T-helper 1 cell treated with Interleukin-12 subunit alpha and Interleukin-12 subunit beta and Interleukin-4 antibody, amounts not matched to agents 30 ng/mL and 1 ng/mL, for 36 hours (primary cell): ENCODE measurements around the gene ETV4. TPM values are rescaled to one million over a fixed set of nuclear protein-coding genes. Genes with fewer than 3 reads are reported as not detected.

ENCODE experiments used
- intact Hi-C: fragments of 100-400 bp; cut with micrococcal nuclease; formaldehyde crosslinking; loops from one replicate; pipeline ENCODE4 v1.15.1; 2024
- total RNA-seq: library from RNA; stranded (reverse); gene quantifications from 2 replicates; pipeline ENCODE4 v1.2.3, GENCODE V29; 2022

The ETV4 gene
- total RNA-seq, 1 donor from 2014 or later = 0.71 TPM

DNA sequence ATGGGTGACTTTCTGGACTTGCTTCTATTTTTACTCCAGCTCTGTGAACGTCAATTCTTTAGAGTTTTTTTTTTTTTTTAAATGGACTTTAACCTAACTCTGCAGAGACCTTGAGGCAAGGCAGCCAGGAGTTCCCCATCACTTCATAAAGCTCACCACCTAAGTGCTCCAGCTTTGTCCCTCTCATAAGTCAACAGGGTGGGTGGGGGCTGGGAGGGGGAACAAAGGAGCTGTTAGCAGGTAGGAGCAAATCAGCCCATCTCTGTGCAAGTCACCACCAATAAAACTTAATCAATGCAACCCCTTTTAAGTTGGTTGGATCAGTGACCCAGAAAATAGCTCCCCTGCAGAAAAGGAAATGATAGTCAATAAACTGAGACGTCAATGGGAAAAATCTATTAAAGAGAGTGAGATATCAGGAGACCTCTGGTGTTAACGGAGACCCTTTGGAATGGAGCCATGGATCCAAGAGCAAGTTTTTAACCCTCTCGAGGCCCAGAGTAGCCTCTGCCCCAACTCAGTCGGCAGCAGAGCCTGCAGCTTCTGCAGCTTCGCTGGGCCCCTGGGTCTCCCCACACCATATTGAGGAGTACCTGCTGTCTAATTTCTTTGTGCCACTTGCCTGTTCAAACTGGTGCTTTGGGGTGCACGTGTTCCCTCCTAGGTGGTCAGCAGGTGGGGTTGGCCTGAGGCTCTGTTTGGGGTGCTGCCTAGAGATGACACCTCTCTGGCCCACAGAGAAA lies 27.6 kb upstream of the ETV4 start:
- intact Hi-C loops = loop anchor here (10.0 kb wide), 2 partner anchors 179 to 271 kb away; partner anchors contain the start of genes ARL4D and CD300LG

DNA sequence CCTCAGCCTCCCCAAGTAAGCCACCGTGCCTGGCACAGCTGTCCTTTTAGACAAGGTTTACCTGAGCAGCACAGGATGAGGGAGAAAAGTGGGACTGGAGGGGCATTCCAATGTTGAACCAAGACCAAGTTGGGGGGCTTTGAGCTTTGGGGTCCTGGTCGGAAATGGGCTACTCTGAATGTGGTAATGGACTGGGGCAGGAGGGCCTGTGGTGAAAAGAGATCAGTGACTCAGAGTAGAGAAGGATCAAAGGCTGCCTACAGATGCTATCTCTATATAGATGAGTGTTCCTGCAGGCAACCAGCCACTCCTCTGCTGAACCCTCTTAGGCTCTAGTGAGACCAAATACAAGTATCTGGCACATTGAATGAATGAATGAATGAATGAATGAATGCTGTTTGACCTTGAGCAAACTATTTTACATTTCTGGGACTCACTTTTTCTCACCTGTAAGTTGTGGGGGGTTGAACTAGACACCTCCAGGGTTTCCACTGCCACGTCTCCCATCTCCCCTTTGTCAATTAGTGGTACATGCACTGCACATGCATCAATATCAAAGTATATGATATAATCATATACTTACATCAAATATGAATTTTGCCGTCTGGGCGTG lies 26.3 kb upstream of the ETV4 start:
- intact Hi-C loops = loop anchor here (10.0 kb wide), 2 partner anchors 178 to 272 kb away; partner anchors contain the start of genes ARL4D and CD300LG

DNA sequence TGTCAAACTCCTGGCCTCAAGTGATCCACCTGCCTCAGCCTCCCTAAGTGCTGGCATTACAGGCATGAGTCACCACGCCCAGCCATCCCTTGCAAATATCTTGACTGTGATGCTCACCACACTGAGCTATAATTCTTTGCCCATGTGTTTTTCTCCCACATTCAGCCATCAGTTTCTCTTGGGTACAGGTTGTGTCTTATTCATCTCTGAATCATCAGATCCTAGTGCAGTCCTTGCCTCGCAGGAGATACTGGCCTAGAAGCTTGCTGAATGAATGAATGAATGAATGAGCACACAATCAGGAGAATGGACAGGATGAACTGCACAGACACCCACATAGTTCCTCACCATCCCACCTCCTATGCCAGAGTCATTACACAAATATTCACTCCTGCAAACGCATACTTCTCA lies 24.4 kb upstream of the ETV4 start:
- intact Hi-C loops = loop anchor here (10.0 kb wide), 2 partner anchors 176 to 274 kb away; partner anchors contain the start of genes ARL4D and CD300LG

DNA sequence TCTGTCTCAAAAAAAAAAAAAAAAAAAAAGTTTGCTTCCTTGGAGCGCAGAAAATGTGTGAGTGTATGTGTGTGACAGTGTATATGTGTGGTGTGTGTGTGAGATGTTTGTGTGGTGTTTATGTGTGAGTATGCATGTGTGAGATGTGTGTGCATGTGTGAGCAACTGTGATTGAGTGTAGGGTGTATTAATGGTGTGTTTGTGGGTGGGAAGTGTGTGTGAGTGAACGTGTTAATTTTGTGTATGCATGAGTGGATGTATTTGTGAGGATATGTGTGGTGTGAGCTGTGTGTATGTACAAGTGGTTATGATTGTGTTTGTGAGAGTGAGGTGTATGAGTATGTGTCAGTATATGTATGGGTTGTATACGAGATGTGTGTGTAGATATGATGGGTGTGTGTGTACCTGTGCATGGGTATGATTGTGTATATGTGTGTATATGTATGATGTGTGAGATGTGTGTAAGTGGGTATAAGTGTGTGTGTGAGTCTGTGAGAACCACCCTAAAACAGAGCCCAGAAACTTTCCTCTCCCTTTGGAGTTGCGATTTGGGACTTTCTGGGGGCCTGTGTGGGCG lies 22.5 kb upstream of the ETV4 start:
- intact Hi-C loops = no loop called here

DNA sequence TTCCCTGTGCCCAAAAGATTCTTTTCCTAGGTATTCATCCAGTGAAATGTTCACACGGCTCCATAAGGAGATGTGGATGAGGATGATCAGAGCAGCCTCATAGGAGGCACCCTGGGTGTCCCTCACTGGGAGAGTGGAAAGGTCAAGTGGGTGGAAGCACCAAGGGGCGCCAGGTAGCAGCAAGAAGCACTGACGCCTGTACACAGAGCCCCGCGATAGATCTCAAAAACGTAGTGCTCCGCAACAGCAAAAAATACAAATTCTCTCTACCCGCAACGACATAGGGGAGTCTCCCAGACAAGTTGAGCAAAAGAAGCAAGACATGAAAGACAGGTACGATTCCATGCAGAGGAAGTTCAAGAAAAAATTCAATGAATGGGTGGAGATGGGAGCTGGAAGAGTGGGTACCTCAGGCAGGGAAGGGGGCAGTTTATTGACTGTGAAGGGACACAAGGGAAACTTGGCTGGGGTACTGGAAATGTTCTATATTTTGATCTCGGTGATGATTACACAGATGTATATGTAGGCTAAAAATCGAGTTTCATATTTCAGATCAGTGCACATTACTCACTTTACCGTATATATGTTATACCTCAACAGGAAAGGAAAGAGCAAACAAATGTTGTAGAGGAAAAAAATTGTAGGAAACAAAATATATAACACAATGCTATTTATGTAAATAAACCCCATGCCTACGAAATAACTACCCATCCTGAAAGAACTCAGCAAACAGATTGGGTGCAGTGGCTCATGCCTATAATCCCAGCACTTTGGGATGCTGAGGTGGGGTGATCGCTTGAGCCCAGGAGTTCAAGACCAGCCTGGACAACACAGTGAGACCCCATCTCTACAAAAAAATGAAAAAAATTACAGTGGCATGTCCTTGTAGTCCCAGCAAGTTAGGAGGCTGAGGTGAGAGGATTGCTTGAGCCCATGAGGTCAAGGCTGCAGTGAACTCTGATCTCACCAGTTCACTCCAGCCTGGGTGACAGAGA lies 17.8 kb upstream of the ETV4 start:
- intact Hi-C loops = no loop called here

DNA sequence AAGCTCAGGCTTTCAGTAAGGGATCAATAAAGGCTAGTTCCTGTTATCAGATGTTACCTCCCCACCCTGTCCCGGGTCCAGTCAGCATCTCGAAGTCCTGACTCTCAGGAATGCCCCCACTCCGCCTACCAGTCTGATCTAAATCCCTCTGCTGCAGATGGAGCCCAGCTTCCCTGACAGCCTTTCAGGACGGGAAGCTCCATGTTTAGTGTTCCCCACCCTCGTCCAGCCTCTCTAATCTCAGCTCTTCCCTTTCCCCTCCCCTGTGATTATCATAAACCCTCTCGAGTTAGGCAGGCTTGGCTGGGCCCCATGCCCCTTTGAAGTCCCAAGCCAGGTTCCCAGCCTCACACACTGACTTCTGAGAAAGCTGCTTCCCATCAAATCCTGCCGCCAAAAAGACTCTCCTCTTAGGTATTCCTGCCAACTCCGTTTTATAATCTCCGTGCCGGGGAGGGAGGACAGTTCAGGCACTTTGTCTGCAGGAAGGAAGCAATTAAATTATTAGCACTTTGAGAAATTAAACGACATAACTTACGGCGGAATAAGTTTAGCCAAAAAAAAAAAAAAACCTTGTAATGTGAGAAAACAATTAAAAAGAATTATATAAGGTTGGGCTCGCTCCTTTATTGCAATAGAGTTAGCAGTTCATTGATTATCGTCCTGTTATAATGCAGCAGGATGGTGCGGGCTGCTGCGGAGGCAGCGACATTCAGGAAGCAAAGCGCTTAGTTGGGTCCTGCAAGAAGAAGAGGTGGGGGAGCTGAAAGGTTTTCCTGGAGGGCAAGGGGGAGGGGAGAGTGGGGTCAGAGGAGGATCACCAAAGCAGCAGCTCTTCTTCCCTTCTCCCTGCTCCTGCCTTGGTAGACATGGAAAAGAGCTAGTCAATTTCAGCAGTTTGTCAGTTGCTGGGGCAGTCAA lies 16.8 kb upstream of the ETV4 start:
- intact Hi-C loops = no loop called here

DNA sequence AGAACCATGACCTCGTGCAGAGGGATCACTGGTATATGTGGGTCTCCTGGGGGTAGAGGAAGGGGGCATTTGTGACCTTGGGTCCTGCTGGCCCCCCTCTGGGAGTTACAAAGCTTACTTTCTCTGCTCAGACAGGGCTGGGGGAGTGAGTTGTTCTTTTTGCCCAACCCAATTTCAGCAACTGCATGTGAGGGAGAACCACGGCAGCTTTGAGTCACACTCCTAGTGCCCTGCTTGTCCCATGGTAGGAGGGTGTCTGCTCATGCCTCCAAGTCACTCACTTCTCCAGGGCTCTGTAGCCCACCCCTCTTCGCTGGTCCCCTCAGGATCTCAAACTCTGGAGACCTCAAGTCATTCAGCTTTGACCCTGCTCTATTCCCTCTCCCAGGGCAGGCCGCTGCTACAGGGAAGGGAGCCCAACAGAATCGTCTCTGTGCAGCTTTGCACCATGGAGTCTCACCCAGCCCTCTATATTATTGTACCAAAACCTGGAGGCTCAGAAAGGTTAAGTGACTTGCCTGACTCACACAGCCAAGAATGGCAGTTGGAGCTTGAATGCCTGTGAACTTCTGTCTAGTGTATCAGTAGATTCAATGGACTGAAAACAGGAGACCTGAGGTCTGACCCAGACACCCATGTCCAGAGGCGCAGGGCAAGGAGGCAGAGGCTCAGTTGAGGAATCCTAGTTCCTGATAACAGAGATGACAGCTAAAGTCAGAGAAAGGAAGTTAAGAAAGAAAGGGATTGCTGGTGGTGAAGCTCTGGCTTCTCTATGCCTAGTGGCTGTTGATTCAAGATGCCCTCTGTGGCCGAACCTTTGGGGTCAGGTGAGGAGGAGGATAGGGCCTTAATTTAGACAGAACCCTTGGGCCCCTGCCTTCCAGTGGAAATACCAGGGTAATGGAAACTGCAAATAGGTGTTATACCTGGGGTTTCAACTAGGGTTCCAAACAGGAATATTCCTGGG lies 14.6 kb upstream of the ETV4 start:
- intact Hi-C loops = no loop called here

DNA sequence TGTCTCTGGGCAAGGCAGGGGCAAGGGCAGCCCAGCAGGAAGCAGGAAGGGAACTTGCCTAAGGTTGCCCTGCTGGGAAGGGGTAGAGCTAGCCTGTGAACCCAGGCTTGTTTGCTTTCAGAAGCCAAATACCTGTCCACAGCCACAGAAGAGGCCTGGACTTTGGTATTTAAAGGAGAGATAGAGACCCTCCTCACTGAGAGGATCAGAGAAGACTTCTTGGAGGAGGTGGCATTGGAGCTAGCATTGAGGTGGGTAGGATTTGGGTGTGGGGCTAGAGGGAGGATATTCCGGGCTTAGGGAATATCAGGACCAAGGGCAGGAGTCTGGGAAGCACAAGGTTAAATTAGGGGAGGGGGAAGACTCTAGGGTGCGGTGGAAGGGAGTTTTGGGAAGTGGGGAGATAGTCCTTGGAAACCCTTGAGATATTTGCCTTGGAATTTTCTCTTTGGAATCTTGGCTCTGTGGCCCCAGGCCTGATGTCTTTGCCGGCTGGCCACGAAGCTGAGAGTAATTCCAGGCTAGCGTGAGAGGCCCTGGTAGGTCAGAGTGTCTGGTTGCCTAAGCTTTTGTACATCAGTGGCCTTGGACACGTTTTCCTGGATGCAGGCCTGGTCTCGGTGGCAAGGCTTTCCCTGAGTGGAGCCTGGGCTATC lies 13.1 kb upstream of the ETV4 start:
- intact Hi-C loops = no loop called here

DNA sequence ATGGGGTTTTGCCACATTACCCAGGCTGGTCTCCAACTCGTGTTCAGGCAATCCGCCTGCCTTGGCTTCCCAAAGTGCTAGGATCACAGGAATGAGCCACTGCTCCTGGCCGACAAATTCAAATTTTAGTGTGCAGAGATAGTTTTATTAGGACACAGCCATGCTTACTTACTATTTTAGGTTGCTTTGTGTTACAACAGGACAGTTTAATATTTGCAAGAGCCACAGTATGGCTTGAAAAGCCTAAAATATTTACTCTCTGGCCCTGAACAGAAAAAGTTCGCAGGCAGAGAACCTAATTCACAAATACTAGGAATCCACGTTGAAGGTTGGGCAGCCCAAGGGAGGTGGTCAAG lies 12.6 kb upstream of the ETV4 start:
- intact Hi-C loops = no loop called here

DNA sequence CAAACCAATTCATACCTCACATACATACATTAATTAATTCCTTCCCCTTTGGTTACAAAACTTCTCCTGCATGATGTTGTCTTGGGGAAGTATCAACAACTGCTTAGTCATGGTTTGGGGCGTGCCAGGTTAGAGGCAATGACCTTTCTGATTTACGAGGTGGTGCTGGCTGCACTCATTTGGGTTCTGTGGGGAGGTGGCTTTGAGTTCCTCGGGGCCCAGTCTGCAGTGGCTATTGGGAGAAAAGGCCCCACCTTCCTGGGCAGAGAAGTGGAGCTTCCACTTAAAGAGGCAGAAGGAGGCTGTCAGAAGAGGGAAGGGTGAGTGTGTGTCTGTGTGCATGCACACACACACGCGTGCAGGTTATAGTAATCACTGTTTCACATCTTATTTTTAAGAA lies 10.2 kb upstream of the ETV4 start:
- intact Hi-C loops = no loop called here

DNA sequence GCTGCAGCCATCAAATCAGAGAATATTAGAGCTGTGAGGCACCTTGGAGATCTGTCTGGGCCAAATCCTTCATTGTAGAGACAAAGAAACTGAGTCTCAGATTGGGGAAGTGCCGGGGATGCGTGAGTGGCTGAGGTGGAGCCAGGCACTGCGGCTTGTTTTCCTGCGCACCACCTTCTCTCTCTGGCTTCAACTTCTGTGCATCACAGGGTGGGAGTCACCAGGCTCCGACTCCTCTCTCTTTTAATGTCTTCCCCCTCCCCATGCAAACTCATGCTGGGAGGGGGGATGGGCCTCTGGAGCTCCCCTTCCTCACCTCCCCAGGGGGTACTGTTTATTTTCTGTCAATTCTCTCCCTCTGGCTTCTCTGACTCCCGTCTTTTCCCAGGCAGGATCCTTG lies 8.7 kb upstream of the ETV4 start:
- intact Hi-C loops = no loop called here

DNA sequence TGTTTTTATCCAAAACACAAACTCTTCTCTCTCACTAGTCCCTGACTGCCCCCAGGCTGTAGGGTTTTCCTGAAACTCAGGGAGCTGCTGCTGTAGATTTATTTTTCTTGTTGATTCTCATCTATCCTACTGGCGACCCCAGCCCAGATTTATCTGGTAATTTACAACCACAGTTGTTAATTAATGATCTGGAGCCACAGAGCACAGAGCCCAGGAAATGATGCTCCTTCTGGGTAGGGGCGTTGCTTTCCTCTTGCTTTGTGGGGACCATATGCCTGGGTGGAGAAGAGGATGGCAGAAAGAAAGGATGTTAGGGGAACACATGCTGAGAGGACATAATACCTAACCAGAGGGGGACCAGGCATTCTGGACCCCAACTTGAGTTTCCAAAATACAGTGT lies 7.4 kb upstream of the ETV4 start:
- intact Hi-C loops = no loop called here

DNA sequence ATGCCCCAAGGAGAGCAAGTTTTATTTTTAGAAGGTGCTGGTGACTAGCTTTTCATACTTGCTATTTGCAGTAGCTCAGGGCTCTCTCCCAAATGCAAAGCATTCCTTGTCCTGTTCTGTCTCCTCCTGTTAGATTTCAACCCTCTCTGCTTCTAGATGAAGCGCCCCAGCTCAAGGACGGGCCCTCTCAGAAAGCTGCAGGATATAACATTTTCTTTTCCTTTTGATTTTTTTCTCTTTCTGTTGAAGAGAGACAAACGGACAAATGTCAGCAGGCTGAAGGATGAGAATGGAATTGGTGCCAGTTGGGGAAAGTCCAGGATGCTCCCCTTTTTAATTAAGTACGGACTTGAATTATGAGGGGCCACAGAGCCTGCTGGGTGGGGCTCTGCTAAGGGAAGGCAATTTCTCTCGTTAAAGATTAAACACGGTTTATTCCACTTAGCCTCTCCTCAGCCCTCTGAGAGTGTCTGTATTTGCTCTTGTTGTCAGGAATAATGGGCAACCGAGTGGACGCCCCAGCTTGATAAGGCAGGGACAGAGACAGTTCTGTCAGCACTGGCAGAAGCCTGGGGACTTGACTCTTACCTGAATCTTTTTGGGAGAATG lies 6.2 kb upstream of the ETV4 start:
- intact Hi-C loops = no loop called here

DNA sequence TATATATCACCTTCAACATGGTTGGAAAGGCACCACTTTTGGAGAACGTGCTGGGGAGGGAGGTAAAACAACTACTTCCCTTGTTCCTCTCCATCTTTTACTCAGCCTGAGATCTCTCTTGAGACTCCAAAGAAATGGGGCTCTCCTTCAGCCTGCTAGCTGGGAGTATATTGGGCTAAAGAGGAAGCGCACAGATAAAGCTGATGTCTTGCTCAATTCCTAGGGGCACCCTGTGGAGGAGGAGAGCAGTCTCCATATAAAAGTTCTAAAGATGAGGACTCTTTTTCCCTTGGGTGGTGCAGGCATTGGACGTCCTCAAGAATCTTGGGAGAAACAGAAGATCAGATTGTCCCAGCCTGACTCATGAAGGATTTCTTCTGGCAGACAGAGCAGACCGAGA lies 4.6 kb upstream of the ETV4 start:
- intact Hi-C loops = no loop called here

DNA sequence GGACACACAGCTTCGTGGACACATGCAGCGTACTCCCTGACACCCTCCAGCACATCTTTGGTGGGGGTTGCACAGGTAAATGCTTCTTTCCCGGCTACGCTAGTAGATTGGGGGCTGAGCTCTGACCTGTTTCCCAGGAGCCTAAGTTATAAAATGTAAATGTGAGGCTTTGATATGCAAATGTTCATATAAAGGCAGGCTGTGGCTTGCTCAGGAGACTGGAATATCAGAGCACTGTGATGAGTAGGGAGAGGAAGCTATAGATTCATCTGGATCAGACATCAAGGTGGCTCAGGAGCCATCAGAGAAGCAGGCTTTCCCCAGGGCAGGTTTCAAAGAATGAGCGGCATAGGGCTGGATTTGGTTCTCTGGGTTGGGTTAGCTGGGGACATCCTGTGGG lies 3.4 kb upstream of the ETV4 start:
- intact Hi-C loops = loop anchor here (5.0 to 10.0 kb wide), 2 partner anchors 67 to 875 kb away; partner anchors contain the start of genes DHX8 and PLEKHH3

DNA sequence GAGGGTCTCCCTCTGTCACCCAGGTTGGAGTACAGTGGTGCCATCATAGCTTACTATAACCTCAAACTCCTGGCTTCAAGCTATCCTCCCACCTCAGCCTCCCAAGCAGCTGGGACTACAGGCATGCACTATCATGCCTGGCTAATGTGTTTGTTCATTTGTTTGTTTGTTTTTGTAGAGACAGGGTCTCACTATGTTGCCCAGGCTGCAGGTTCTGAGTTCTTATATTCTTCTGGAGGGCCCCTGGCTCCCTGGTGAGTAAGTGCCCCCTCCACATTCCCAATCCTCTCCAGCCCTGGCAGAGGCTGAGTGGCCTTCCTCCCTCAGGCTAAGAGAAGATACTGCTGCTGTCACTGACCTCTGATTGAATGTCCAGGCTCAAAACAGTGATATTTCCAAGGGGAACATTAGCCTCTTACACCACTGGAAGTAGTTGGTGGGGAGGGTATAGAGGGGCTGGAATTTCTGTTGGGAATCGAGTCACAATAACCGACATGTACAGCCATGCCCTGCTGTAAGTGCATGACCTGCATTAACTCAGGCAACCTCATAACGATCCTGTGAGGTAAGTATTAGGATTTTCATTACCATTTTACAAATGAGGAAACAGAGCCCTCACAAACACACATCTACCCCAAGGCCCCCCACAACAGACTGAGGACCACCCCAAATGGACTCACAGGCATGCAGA lies 2.7 kb upstream of the ETV4 start:
- intact Hi-C loops = loop anchor here (5.0 to 10.0 kb wide), 2 partner anchors 67 to 874 kb away; partner anchors contain the start of genes DHX8 and PLEKHH3

DNA sequence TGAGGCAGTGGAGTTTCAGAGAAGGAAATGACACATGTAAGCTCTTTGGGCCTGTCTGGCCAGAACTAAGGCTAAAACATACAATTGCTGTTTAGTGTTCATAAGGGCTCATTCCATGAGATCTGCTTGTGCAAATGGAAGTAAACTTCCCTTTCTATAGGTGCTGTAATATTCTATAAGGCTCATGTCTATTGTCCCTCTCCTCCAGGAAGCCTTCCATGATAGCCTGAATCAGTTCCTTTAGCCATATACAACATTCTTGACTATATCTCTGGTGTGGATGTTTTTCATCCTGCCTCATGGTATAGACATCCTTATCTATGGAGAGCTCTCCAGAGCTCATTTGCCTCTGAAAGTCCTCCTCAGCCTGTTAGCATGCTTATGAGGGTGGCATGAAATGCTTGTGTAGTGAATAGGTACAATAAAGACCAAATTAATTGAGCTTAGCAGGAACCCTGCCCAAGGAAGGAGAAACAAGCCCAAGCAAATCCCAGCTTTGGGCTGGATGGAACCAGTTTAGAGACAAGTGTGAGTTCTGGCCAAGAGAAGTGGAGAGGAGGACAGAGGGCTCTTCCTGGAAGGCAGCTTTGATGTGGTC lies 1.6 kb upstream of the ETV4 start:
- intact Hi-C loops = loop anchor here (2.0 to 10.0 kb wide), 3 partner anchors 65 to 873 kb away; partner anchors contain the start of genes DHX8 and PLEKHH3
